A549 (cell line): ENCODE measurements around the gene CLK2.
"Not testable (repeated sequence)": the region's sequence is repeated elsewhere in the genome, so short reads cannot be mapped to it uniquely, and the experiment has no call there.

Source experiments
- CEBPB ChIP-seq, 2 experiments: fragments of >200 bp in 1 of 2; sonication (Bioruptor Twin) in 1 of 2; formaldehyde crosslinking in 1 of 2; IDR thresholded peaks; 2 replicates each; pipeline ENCODE4 v1.6.1; 2012 to 2016
- POLR2A ChIP-seq: IDR thresholded peaks from 2 replicates; pipeline ENCODE4 v1.6.1; 2012; ENCODE audit warnings: mild to moderate bottlenecking, low read length
- TF ChIP-seq, protein P1 (sequence below): fragments of 200-600 bp; sonication (generic); IDR thresholded peaks from 2 replicates; pipeline ENCODE4 v1.6.1; 2016; ENCODE audit warnings: antibody characterized with exemption, mild to moderate bottlenecking, moderate library complexity
- TF ChIP-seq, protein P2 (sequence below): fragments of >200 bp; sonication (Bioruptor Twin); formaldehyde crosslinking; IDR thresholded peaks from 3 replicates; pipeline ENCODE4 v1.5.1; 2016

DNA sequence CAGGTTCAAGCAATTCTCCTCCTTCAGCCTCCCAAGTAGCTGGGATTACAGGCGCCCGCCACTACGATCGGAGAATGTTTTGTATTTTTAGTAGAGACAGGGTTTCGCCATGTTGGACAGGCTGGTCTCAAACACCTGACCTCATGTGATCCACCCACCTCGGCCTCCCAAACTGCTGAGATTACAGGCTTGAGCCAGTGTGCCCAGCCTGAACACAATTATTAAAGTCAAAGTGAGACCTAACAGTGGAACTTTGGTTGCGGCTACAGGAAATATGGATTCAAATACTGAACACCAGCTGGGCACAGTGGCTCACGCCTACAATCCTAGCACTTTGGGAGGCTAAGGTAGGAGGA lies 47.9 kb downstream of the CLK2 start:
- TF ChIP-seq CEBPB (IDR thresholded peaks at IDR 0.05); POLR2A: not testable (repeated sequence)
- TF ChIP-seq, protein P1, sequence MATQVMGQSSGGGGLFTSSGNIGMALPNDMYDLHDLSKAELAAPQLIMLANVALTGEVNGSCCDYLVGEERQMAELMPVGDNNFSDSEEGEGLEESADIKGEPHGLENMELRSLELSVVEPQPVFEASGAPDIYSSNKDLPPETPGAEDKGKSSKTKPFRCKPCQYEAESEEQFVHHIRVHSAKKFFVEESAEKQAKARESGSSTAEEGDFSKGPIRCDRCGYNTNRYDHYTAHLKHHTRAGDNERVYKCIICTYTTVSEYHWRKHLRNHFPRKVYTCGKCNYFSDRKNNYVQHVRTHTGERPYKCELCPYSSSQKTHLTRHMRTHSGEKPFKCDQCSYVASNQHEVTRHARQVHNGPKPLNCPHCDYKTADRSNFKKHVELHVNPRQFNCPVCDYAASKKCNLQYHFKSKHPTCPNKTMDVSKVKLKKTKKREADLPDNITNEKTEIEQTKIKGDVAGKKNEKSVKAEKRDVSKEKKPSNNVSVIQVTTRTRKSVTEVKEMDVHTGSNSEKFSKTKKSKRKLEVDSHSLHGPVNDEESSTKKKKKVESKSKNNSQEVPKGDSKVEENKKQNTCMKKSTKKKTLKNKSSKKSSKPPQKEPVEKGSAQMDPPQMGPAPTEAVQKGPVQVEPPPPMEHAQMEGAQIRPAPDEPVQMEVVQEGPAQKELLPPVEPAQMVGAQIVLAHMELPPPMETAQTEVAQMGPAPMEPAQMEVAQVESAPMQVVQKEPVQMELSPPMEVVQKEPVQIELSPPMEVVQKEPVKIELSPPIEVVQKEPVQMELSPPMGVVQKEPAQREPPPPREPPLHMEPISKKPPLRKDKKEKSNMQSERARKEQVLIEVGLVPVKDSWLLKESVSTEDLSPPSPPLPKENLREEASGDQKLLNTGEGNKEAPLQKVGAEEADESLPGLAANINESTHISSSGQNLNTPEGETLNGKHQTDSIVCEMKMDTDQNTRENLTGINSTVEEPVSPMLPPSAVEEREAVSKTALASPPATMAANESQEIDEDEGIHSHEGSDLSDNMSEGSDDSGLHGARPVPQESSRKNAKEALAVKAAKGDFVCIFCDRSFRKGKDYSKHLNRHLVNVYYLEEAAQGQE: not testable (repeated sequence)
- TF ChIP-seq, protein P2, sequence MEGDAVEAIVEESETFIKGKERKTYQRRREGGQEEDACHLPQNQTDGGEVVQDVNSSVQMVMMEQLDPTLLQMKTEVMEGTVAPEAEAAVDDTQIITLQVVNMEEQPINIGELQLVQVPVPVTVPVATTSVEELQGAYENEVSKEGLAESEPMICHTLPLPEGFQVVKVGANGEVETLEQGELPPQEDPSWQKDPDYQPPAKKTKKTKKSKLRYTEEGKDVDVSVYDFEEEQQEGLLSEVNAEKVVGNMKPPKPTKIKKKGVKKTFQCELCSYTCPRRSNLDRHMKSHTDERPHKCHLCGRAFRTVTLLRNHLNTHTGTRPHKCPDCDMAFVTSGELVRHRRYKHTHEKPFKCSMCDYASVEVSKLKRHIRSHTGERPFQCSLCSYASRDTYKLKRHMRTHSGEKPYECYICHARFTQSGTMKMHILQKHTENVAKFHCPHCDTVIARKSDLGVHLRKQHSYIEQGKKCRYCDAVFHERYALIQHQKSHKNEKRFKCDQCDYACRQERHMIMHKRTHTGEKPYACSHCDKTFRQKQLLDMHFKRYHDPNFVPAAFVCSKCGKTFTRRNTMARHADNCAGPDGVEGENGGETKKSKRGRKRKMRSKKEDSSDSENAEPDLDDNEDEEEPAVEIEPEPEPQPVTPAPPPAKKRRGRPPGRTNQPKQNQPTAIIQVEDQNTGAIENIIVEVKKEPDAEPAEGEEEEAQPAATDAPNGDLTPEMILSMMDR: not testable (repeated sequence)
